SKM-1 treated with dmso at 0.1 percent for 144 hours (cell line): ENCODE results near the gene ACYP2.

Experiments used
- DNase-seq: peaks from one replicate; lab custom pipeline; 2025; ENCODE audit not compliant: unreplicated experiment; lab: John Stamatoyannopoulos, UW

The ACYP2 gene

GRCh38 chr2:54212456-54212855, 97.0 kb downstream of the ACYP2 start:
- DNase-seq = no peak

GRCh38 chr2:54213082-54213481, 97.7 kb downstream of the ACYP2 start:
- no peak for DNase-seq

GRCh38 chr2:54224997-54225396, 109.6 kb downstream of the ACYP2 start:
- DNase-seq = no peak

- no peak for DNase-seq
Measured at GRCh38 chr2:54226260-54226659, 110.8 kb downstream of the ACYP2 start.

- DNase-seq = no peak
Measured at GRCh38 chr2:54227798-54228197, 112.4 kb downstream of the ACYP2 start.

- DNase-seq = no peak
Measured at GRCh38 chr2:54228945-54229344, 113.5 kb downstream of the ACYP2 start.

- no peak for DNase-seq
Measured at GRCh38 chr2:54233832-54234649, 118.6 kb downstream of the ACYP2 start.

- DNase-seq = no peak
Measured at GRCh38 chr2:54237428-54237827, 122.0 kb downstream of the ACYP2 start.

- DNase-seq = no peak
Measured at GRCh38 chr2:54239427-54239826, 124.0 kb downstream of the ACYP2 start.

GRCh38 chr2:54240515-54241469, 125.4 kb downstream of the ACYP2 start:
- DNase-seq = no peak

- DNase-seq = no peak
Measured at GRCh38 chr2:54247115-54247514, 131.7 kb downstream of the ACYP2 start.

GRCh38 chr2:54249629-54250028, 134.2 kb downstream of the ACYP2 start:
- no peak for DNase-seq

GRCh38 chr2:54254180-54254579, 138.8 kb downstream of the ACYP2 start:
- no peak for DNase-seq

- DNase-seq = no peak
Measured at GRCh38 chr2:54255230-54256090, 140.0 kb downstream of the ACYP2 start.

- no peak for DNase-seq
Measured at GRCh38 chr2:54256091-54256694, 140.8 kb downstream of the ACYP2 start, which contains the start of gene TSPYL6. TSS of gene TSPYL6 (minus strand) at chr2:54256229. CDS start at chr2:54256151, 78 bp downstream.

GRCh38 chr2:54258166-54258565, 142.8 kb downstream of the ACYP2 start:
- no peak for DNase-seq

- DNase-seq = no peak
Measured at GRCh38 chr2:54259413-54260240, 144.2 kb downstream of the ACYP2 start.

GRCh38 chr2:54260241-54260595, 144.8 kb downstream of the ACYP2 start:
- DNase-seq = no peak

GRCh38 chr2:54261537-54261936, 146.1 kb downstream of the ACYP2 start:
- no peak for DNase-seq
